Vagina (tissue), 2 donors: Measurements from ENCODE around the gene ADAMTSL3. TPM values are rescaled to one million over a fixed set of nuclear protein-coding genes. Genes with fewer than 3 reads are reported as not detected.

Experiments
- DNase-seq, 2 donors: peaks; one replicate each; pipeline ENCODE4 v3.0.0-alpha.2; 2017; ENCODE audit errors: extremely low spot score in 2 of 2
- H3K27ac ChIP-seq: fragments of 200-600 bp; sonication (generic); one replicate; pipeline ENCODE4 v1.5.1; 2019
- H3K27me3 ChIP-seq: fragments of 200-600 bp; sonication (generic); one replicate; pipeline ENCODE4 v1.5.1; 2019
- H3K36me3 ChIP-seq, 2 donors: fragments of 200-600 bp; sonication (generic); one replicate each; pipeline ENCODE4 v1.5.1; 2017 to 2019
- H3K4me1 ChIP-seq: fragments of 200-600 bp; sonication (generic); one replicate; pipeline ENCODE4 v1.5.1; 2019
- H3K4me3 ChIP-seq, 2 donors: fragments of 200-600 bp; sonication (generic); 1 replicate in 1 of 2; 2 replicates in 1 of 2; pipeline ENCODE4 v1.5.1; 2016 to 2019
- H3K9me3 ChIP-seq: fragments of 200-600 bp; sonication (generic); one replicate; pipeline ENCODE4 v1.5.1; 2019
- CTCF ChIP-seq, 3 experiments: fragments of 450-650 bp in 2 of 3; fragments of 200-600 bp in 1 of 3; sonication (generic) in 1 of 3; IDR thresholded peaks; one replicate each; pipeline ENCODE4 v1.5.1; 2017 to 2019; ENCODE audit warnings: antibody characterized with exemption in 3 of 3, mild to moderate bottlenecking in 2 of 3, moderate library complexity in 2 of 3
- POLR2A ChIP-seq, 2 donors: fragments of 450-650 bp; IDR thresholded peaks; one replicate each; pipeline ENCODE4 v1.6.1; 2017; ENCODE audit warnings: antibody characterized with exemption in 2 of 2, mild to moderate bottlenecking in 2 of 2, moderate library complexity in 2 of 2
- POLR2AphosphoS5 ChIP-seq, 2 donors: sonication (generic); formaldehyde crosslinking; IDR thresholded peaks; one replicate each; pipeline ENCODE4 v1.9.0; 2017; ENCODE audit warnings: antibody characterized with exemption in 2 of 2, mild to moderate bottlenecking in 2 of 2, low read depth in 1 of 2; ENCODE audit not compliant: insufficient read depth in 1 of 2
- intact Hi-C: fragments of 100-400 bp; cut with DNase I; formaldehyde crosslinking; loops from one replicate; pipeline ENCODE4 v1.15.1; 2023
- total RNA-seq: library from RNA; depleted of rRNA; stranded (reverse); fragments of >200 nt; gene quantifications from one replicate; pipeline ENCODE4 v1.2.3, GENCODE V29; 2016

ADAMTSL3 gene
- total RNA-seq, 1 donor from 2014 or later, result 4.2 TPM

DNA sequence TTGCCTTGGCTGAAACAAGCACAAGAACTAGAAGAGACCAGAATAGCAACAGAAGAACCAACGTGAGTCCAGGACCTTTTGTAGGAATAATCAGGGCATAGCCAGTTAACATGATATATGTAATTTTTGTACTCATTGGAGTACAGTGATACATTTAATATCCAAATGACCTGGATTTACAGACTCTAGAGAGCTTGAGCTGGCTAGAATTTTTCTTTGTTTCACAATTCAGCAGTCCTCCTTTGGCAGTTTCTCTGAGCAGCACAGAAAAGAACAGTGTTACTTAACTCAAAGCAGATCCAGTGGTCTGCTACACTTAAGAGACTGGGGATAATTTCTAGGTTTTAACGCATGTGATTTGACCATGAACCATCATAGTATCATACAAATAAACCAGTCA, 245.7 kb downstream of the ADAMTSL3 start:
- TF ChIP-seq POLR2A (IDR thresholded peaks at IDR 0.05) (no peak), POLR2AphosphoS5 (IDR thresholded peaks at IDR 0.05; ENCODE audit: insufficient read depth in 1 of 2, low read depth in 1 of 2) (no peak), CTCF (IDR thresholded peaks at IDR 0.05) (no peak)
- H3K36me3 ChIP-seq, result no peaks in the 10 kb centered on the region
- no peaks in the 10 kb centered on the region for H3K4me1 ChIP-seq
- DNase-seq, result no peak
- no peak overlapping the region for H3K27ac ChIP-seq
- H3K27me3 ChIP-seq, result no peaks in the 10 kb centered on the region
- no peaks in the 10 kb centered on the region for H3K9me3 ChIP-seq
- no peak overlapping the region for H3K4me3 ChIP-seq
- intact Hi-C loops, result no loop called here

- no peaks in the 10 kb centered on the region for H3K4me1 ChIP-seq
- no peak for DNase-seq
- no peaks in the 10 kb centered on the region for H3K36me3 ChIP-seq
- peak overlapping the region; percentile 27 for H3K27ac ChIP-seq
- H3K27me3 ChIP-seq, result no peaks in the 10 kb centered on the region
- intact Hi-C loops, result no loop called here
- no peaks in the 10 kb centered on the region for H3K9me3 ChIP-seq
- no peak overlapping the region for H3K4me3 ChIP-seq
- no peak for TF ChIP-seq POLR2A (IDR thresholded peaks at IDR 0.05)
- TF ChIP-seq POLR2AphosphoS5 (IDR thresholded peaks at IDR 0.05; ENCODE audit: insufficient read depth in 1 of 2, low read depth in 1 of 2), result peak; percentile 17 to 29
Observed at GRCh38 chr15:83904107-83905040, 250.5 kb downstream of the ADAMTSL3 start.

- no peaks in the 10 kb centered on the region for H3K4me1 ChIP-seq
- no peak overlapping the region for H3K27ac ChIP-seq
- intact Hi-C loops, result no loop called here
- H3K36me3 ChIP-seq, result no peaks in the 10 kb centered on the region
- no peaks in the 10 kb centered on the region for H3K27me3 ChIP-seq
- H3K4me3 ChIP-seq, result no peak overlapping the region
- DNase-seq, result no peak
- H3K9me3 ChIP-seq, result no peaks in the 10 kb centered on the region
- TF ChIP-seq POLR2A (IDR thresholded peaks at IDR 0.05) (no peak), POLR2AphosphoS5 (IDR thresholded peaks at IDR 0.05; ENCODE audit: insufficient read depth in 1 of 2, low read depth in 1 of 2) (no peak), CTCF (IDR thresholded peaks at IDR 0.05) (no peak)
Observed at GRCh38 chr15:83905556-83906273, 251.8 kb downstream of the ADAMTSL3 start.

DNA sequence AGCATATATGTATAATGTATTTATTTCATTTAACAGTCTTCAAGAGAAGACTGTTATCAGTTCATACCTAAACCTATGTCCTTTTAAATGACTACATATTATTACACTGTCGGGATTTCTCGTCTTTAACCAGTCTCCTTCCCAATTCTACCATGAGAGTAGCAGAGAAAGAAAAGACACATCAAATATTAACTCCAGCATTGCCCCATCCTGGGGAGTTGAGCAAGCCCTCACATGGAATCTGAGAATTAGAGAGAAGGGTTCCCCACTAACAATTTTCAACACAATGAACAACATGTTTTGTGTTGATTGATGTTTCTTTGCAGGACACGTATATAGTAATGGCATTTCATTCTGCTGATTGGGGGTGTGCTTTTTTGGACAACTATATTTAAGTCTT, 257.4 kb downstream of the ADAMTSL3 start:
- Histone ChIP-seq H3K9me3 (no peaks in the 10 kb centered on the region), H3K27ac (no peak overlapping the region), H3K4me3 (no peak overlapping the region), H3K36me3 (no peaks in the 10 kb centered on the region), H3K27me3 (no peaks in the 10 kb centered on the region), H3K4me1 (no peaks in the 10 kb centered on the region)
- TF ChIP-seq CTCF (IDR thresholded peaks at IDR 0.05), result no peak
- TF ChIP-seq POLR2AphosphoS5 (IDR thresholded peaks at IDR 0.05; ENCODE audit: insufficient read depth in 1 of 2, low read depth in 1 of 2), result no peak
- no peak for TF ChIP-seq POLR2A (IDR thresholded peaks at IDR 0.05)
- DNase-seq, result no peak
- intact Hi-C loops, result no loop called here

- TF ChIP-seq POLR2A (IDR thresholded peaks at IDR 0.05) (no peak), CTCF (IDR thresholded peaks at IDR 0.05) (no peak), POLR2AphosphoS5 (IDR thresholded peaks at IDR 0.05; ENCODE audit: insufficient read depth in 1 of 2, low read depth in 1 of 2) (no peak)
- Histone ChIP-seq H3K9me3 (no peaks in the 10 kb centered on the region), H3K4me1 (no peaks in the 10 kb centered on the region), H3K27me3 (no peaks in the 10 kb centered on the region), H3K4me3 (no peak overlapping the region), H3K36me3 (no peaks in the 10 kb centered on the region), H3K27ac (no peak overlapping the region)
- intact Hi-C loops, result no loop called here
- DNase-seq, result no peak
Observed at GRCh38 chr15:83912343-83912742, 258.4 kb downstream of the ADAMTSL3 start.
